CD4-positive, alpha-beta T cell (primary cell): ENCODE data around the gene CD36. TPM values are rescaled to one million over a fixed set of nuclear protein-coding genes. Genes with fewer than 3 reads are reported as not detected.

ENCODE experiments used
- ATAC-seq: fragments of 200-7000 bp; cut with Tn5 transposase; one replicate; pipeline ENCODE4 v1.10.0; 2022; ENCODE audit warnings: mild to moderate bottlenecking; ENCODE audit not compliant: poor library complexity
- CTCF ChIA-PET: fragments of 350-600 bp; sonication (Branson Sonifier 250); formaldehyde crosslinking; loops from one replicate; lab custom pipeline; 2021; ENCODE audit warnings: antibody characterized with exemption, inconsistent platforms; lab: Charles Lee
- POLR2A ChIA-PET: fragments of 350-600 bp; sonication (Branson Sonifier 250); formaldehyde crosslinking; loops from one replicate; lab custom pipeline; 2021; ENCODE audit warnings: antibody characterized with exemption, inconsistent platforms; lab: Charles Lee
- DNase-seq, 14 experiments: peaks; one replicate each; pipeline ENCODE4 v3.0.0-alpha.2; 2013 to 2020; ENCODE audit warnings: mixed read lengths in 2 of 14
- H3K27ac ChIP-seq, 2 donors: one replicate each; pipeline versions ENCODE4 v1.5.1 to v1.7.0; 2013; ENCODE audit warnings: low read length in 2 of 2, low read depth in 1 of 2, mild to moderate bottlenecking in 1 of 2
- H3K27me3 ChIP-seq, 2 experiments: 1 replicate in 1 of 2; 2 replicates in 1 of 2; pipeline versions ENCODE4 v1.6.1 to v1.7.0; 2013; ENCODE audit warnings: low read length in 2 of 2, control low read depth in 1 of 2, mild to moderate bottlenecking in 1 of 2, moderate library complexity in 1 of 2; ENCODE audit not compliant: insufficient read depth in 2 of 2, control insufficient read depth in 1 of 2
- H3K36me3 ChIP-seq: one replicate; pipeline ENCODE4 v1.6.1; 2013; ENCODE audit warnings: low read length, control low read depth; ENCODE audit not compliant: insufficient read depth
- H3K4me1 ChIP-seq: one replicate; pipeline ENCODE4 v1.6.1; 2013; ENCODE audit warnings: low read length, control low read depth; ENCODE audit not compliant: insufficient read depth
- H3K4me3 ChIP-seq: one replicate; pipeline ENCODE4 v1.5.1; 2013; ENCODE audit warnings: mild to moderate bottlenecking, low read length, moderate library complexity
- H3K9me3 ChIP-seq, 2 experiments: 1 replicate in 1 of 2; 2 replicates in 1 of 2; pipeline versions ENCODE4 v1.6.1 to v1.7.0; 2013; ENCODE audit warnings: low read length in 2 of 2, mild to moderate bottlenecking in 2 of 2, control low read depth in 1 of 2, moderate library complexity in 1 of 2; ENCODE audit not compliant: control insufficient read depth in 1 of 2, insufficient read depth in 1 of 2
- H3K27ac Mint-ChIP-seq: one replicate; pipeline ENCODE4 v1.8.0; 2020; ENCODE audit warnings: mixed read lengths
- H3K27me3 Mint-ChIP-seq: one replicate; pipeline ENCODE4 v1.8.0; 2021; ENCODE audit warnings: mixed read lengths
- H3K36me3 Mint-ChIP-seq: one replicate; pipeline ENCODE4 v1.8.0; 2021; ENCODE audit warnings: low read depth, mixed read lengths
- H3K4me1 Mint-ChIP-seq: one replicate; pipeline ENCODE4 v1.8.0; 2021; ENCODE audit warnings: low read depth, mixed read lengths
- H3K4me3 Mint-ChIP-seq: one replicate; pipeline ENCODE4 v1.8.0; 2020; ENCODE audit warnings: mild to moderate bottlenecking, mixed read lengths
- H3K9me3 Mint-ChIP-seq: one replicate; pipeline ENCODE4 v1.8.0; 2020; ENCODE audit warnings: mixed read lengths
- CTCF ChIP-seq: fragments of 200-600 bp; IDR thresholded peaks from one replicate; pipeline ENCODE4 v1.8.0; 2022; ENCODE audit warnings: antibody characterized with exemption, mild to moderate bottlenecking
- intact Hi-C, 2 experiments: fragments of 100-400 bp; cut with DNase I in 1 of 2; cut with micrococcal nuclease in 1 of 2; formaldehyde crosslinking; loops; one replicate each; pipeline versions ENCODE4 v1.15.1 to v1.9.0; 2023 to 2025; cut with DNase I, micrococcal nuclease
- total RNA-seq, 174 experiments: library from RNA in 2 of 174; stranded (reverse) in 2 of 174; gene quantifications; one replicate each; pipeline ENCODE4 v1.2.3 and lab custom pipeline; 2021 to 2026

Gene CD36
- total RNA-seq, 2 experiments from 2014 or later = 1.4 to 1.7 TPM

- no peaks in the 10 kb centered on the region for H3K27me3 Mint-ChIP-seq
- POLR2A ChIA-PET = no interaction called here
- H3K27me3 ChIP-seq = no peaks in the 10 kb centered on the region
- H3K9me3 Mint-ChIP-seq = peaks cover 7% of the 10 kb centered on the region
- H3K27ac Mint-ChIP-seq = no peak overlapping the region
- CTCF ChIA-PET = no interaction called here
- no peak overlapping the region for H3K27ac ChIP-seq
- no peaks in the 10 kb centered on the region for H3K36me3 ChIP-seq
- peaks cover 0 to 5% of the 10 kb centered on the region in 2 experiments for H3K9me3 ChIP-seq
- H3K4me3 Mint-ChIP-seq = no peak overlapping the region
- no peaks in the 10 kb centered on the region for H3K36me3 Mint-ChIP-seq
- no peak overlapping the region for H3K4me3 ChIP-seq
- DNase-seq (peak in 3 of 14 experiments; percentile 2 to 49 (median 35)), ATAC-seq (no peak)
- no peak for TF ChIP-seq CTCF
- no peaks in the 10 kb centered on the region for H3K4me1 Mint-ChIP-seq
- no peaks in the 10 kb centered on the region for H3K4me1 ChIP-seq
- intact Hi-C loops = no loop called here
Measured at GRCh38 chr7:80721883-80722615, 83.6 kb downstream of the CD36 start.

GRCh38 chr7:80722616-80723195 lies 84.3 kb downstream of the CD36 start:
- intact Hi-C loops = no loop called here
- Histone ChIP-seq H3K9me3 (peaks cover 0 to 5% of the 10 kb centered on the region in 2 experiments), H3K4me1 (no peaks in the 10 kb centered on the region), H3K27me3 (no peaks in the 10 kb centered on the region), H3K36me3 (no peaks in the 10 kb centered on the region), H3K4me3 (no peak overlapping the region), H3K27ac (no peak overlapping the region)
- Mint-ChIP-seq H3K9me3 (peaks cover 7% of the 10 kb centered on the region), H3K4me3 (no peak overlapping the region), H3K27ac (no peak overlapping the region), H3K27me3 (no peaks in the 10 kb centered on the region), H3K36me3 (no peaks in the 10 kb centered on the region), H3K4me1 (no peaks in the 10 kb centered on the region)
- POLR2A ChIA-PET = no interaction called here
- CTCF ChIA-PET = no interaction called here
- DNase-seq (peak in 2 of 14 experiments; percentile 46 to 60), ATAC-seq (no peak)
- no peak for TF ChIP-seq CTCF

- no peak overlapping the region for H3K4me3 ChIP-seq
- H3K9me3 Mint-ChIP-seq = peaks cover 4% of the 10 kb centered on the region
- intact Hi-C loops = no loop called here
- no peaks in the 10 kb centered on the region for H3K4me1 ChIP-seq
- no peaks in the 10 kb centered on the region for H3K27me3 ChIP-seq
- H3K36me3 Mint-ChIP-seq = no peaks in the 10 kb centered on the region
- CTCF ChIA-PET = no interaction called here
- peaks cover 0 to 5% of the 10 kb centered on the region in 2 experiments for H3K9me3 ChIP-seq
- H3K27me3 Mint-ChIP-seq = no peaks in the 10 kb centered on the region
- DNase-seq = no peak
- no peaks in the 10 kb centered on the region for H3K36me3 ChIP-seq
- TF ChIP-seq CTCF = no peak
- no peak overlapping the region for H3K27ac Mint-ChIP-seq
- POLR2A ChIA-PET = no interaction called here
- H3K27ac ChIP-seq = no peak overlapping the region
- ATAC-seq = no peak
- no peak overlapping the region for H3K4me3 Mint-ChIP-seq
- H3K4me1 Mint-ChIP-seq = no peaks in the 10 kb centered on the region
Measured at GRCh38 chr7:80724249-80724871, 85.9 kb downstream of the CD36 start.
